GM21423 (cell line): Measurements from ENCODE around the gene RFPL4A.
"Not testable (repeated sequence)": the region's sequence is repeated elsewhere in the genome, so short reads cannot be mapped to it uniquely, and the experiment has no call there.

Experiments
- ATAC-seq: cut with Tn5 transposase; IDR thresholded peaks from one replicate; pipeline ENCODE4 v1.9.1; 2021; ENCODE audit warnings: mild to moderate bottlenecking, moderate library complexity; ENCODE audit not compliant: unreplicated experiment

The RFPL4A gene

GRCh38 chr19:55758797-55759196 lies at the start of gene RFPL4A:
RFPL4A (plus strand) TSS chr19:55759097; CDS start chr19:55761801, 2,704 bp downstream.
- ATAC-seq: not testable (repeated sequence)

- no peak for ATAC-seq
Observed at GRCh38 chr19:55711719-55712118, 47.2 kb upstream of the RFPL4A start.

GRCh38 chr19:55712804-55713631 lies 45.9 kb upstream of the RFPL4A start:
- no peak for ATAC-seq

GRCh38 chr19:55716531-55716930 lies 42.4 kb upstream of the RFPL4A start:
- ATAC-seq: no peak

GRCh38 chr19:55717251-55717650 lies 41.6 kb upstream of the RFPL4A start:
- no peak for ATAC-seq

GRCh38 chr19:55717879-55718711 lies 40.8 kb upstream of the RFPL4A start:
- not testable (repeated sequence) for ATAC-seq

GRCh38 chr19:55720214-55720746 lies 38.6 kb upstream of the RFPL4A start:
- ATAC-seq: no peak

- ATAC-seq: no peak
Observed at GRCh38 chr19:55720801-55721200, 38.1 kb upstream of the RFPL4A start.

GRCh38 chr19:55723491-55723890 lies 35.4 kb upstream of the RFPL4A start:
- no peak for ATAC-seq

GRCh38 chr19:55730378-55730777 lies 28.5 kb upstream of the RFPL4A start:
- not testable (repeated sequence) for ATAC-seq

GRCh38 chr19:55738302-55738701 lies 20.6 kb upstream of the RFPL4A start, which contains the start of gene NLRP9:
NLRP9 (minus strand) TSS chr19:55738402; CDS start chr19:55738374, 28 bp downstream.
- ATAC-seq: no peak

- no peak for ATAC-seq
Observed at GRCh38 chr19:55750715-55751114, 8.2 kb upstream of the RFPL4A start.

- ATAC-seq: no peak
Observed at GRCh38 chr19:55753401-55753800, 5.5 kb upstream of the RFPL4A start.

GRCh38 chr19:55756808-55757207 lies 2.1 kb upstream of the RFPL4A start:
- ATAC-seq: not testable (repeated sequence)

- ATAC-seq: no peak
Observed at GRCh38 chr19:55766466-55766865, 7.6 kb downstream of the RFPL4A start.

- not testable (repeated sequence) for ATAC-seq
Observed at GRCh38 chr19:55768818-55769217, 9.9 kb downstream of the RFPL4A start, which contains the start of gene RFPL4AL1. RFPL4AL1 (plus strand) TSS chr19:55769118; CDS start chr19:55771805, 2,687 bp downstream.

- not testable (repeated sequence) for ATAC-seq
Observed at GRCh38 chr19:55769632-55770031, 10.7 kb downstream of the RFPL4A start.

GRCh38 chr19:55777528-55777927 lies 18.6 kb downstream of the RFPL4A start:
- ATAC-seq: no peak

- ATAC-seq: no peak
Observed at GRCh38 chr19:55778331-55778730, 19.4 kb downstream of the RFPL4A start.

GRCh38 chr19:55781112-55781511 lies 22.2 kb downstream of the RFPL4A start:
- ATAC-seq: no peak

- ATAC-seq: no peak
Observed at GRCh38 chr19:55795021-55795420, 36.1 kb downstream of the RFPL4A start.
